Dedifferentiated amniotic fluid mesenchymal stem cell (primary cell): Measurements from ENCODE around the gene CCDC89.

Experiments used
- DNase-seq: peaks from one replicate; pipeline ENCODE4 v3.0.0-alpha.2; 2016; ENCODE audit errors: extremely low spot score

The CCDC89 gene

DNA sequence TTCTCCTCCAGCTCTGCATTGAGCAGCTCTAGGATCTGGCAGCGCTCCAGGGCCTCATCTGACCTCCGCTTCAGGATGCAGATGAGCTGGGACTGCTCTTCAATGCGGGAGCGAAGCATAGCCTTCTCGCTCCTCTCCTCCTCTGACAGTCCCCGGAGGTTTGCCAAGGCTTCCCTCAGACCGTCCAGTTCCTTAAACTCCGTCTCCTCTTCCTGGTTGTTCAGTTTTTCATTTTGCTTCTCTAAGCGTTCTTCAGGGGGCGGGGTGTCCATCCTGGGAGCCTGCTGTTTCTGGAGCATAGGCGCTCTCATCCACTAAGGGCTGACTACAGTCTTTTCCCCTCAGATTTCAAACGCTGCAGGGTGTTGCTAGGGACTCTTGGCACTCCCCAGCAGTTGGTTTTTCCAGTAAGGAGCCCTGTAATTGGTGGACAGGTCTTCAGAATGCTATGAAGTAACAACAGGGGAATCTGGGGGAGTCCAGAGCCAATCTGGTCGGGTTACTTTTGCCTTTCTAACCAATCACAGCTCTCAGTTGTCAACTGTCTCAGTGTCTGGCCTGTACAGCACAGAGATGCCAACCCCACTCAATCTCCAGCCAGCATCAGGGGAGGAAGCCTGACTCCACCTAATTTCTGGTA, at the start of gene CCDC89:
Gene CCDC89, minus strand, starts transcription at position 376 of the 640 bp plus-strand sequence. Its CDS starts 65 bp downstream, at position 311.
- DNase-seq: no peak

DNA sequence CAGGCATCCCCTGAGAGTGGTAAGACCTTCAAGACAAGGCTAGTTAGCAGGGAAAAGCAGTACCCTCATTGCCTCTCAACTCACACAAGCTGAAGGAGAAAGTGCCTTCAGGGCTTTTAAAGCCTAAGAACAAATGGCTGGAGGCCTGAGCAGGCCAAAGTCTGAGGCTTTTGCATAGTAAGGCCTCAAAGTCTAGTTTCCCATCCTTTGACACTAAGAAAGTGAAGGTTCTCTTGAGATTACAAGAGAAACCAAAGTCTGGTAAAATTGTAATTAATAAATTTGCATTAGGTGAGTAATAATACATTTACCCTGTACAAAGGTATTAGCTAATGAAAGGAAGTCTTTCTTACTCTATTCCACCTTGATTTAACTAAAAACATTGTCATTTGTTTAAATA, 47.0 kb upstream of the CCDC89 start:
- no peak for DNase-seq

DNA sequence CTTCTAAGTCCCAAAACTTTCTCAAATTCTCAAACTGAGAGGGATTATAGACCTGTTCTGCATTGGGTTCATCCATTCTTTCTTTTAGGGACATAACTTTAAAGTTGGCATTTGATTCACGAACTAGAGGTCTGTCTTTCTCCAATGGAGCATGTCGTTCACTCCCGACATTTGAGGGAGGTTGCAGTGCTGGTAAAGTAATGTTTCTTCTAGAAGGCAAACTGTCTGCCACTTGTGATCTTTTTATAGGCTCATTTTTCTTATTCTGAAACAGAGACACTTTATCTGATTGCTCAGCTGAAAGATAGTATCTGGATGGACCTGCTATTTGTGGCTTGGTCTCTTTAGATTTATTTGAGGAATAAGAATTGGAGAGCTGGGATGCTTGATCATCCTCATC, 40.4 kb upstream of the CCDC89 start:
- no peak for DNase-seq

DNA sequence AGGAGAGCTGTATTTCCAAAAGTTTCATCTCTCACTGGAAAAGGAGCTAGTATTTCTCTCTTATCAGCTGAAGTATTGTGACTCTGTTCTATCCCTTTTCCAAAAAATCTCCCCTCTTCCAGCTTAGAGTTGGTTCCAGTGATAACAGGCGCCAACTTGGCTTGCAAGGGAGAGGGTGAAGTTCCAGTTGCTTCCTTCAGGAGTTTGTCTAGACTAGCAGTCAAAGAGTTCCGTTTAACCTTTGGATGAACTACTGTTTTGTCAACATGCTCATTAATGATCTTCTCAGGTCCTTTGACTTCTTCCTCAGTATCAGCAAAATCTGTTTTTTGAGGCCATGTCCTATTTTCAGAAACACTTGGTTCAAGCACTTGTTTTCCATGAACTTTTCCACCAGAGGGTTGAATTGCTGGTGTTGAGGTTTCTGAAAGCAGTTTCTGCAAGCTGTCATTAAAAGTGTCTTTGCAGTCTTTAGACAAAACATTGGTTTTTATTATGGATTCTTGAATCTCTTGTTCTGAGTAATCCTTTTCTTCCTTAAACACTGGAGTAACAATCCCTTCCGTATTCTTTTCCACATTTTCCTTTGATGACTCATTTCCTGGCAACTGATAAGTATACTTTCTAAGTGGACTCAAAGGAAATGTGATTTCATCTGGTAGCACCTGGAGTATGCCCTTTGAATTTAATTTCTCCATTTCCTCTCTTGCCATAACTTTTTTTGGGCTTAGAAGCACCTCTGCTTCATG, 39.7 kb upstream of the CCDC89 start:
- DNase-seq: peak; percentile 61

DNA sequence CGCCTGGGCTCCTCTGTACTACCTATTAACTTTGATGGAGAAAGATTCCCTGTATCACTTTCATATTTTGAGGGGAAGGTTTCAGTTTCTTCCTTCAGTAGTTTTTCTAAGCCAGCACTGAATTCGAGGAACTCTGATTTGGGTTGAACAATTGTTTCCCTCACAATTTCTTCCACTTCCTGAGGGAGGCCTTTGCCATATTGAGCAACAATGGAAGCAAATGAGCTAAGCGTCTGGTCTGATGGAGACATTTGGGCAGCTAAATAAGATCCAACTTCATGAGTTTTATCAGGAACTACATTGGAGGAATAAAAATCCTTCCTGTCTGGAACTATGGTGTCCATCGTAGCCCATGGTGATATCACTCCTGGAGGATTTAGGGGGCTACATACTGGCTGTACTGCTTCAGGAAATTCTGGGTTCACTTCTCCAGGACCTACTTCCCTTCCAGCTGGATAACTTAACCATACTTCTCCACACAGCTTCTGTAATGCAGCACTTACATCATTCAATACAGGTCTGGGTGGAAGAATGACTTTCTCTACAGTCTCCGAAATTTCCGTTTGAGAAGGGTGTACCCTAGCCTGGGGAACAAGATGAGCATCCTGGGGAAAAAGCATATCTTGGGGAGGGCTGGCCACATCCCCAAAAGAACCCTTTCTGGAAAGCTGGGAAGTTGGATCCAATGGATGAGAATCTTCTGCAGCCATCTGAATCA, 38.9 kb upstream of the CCDC89 start:
- no peak for DNase-seq

DNA sequence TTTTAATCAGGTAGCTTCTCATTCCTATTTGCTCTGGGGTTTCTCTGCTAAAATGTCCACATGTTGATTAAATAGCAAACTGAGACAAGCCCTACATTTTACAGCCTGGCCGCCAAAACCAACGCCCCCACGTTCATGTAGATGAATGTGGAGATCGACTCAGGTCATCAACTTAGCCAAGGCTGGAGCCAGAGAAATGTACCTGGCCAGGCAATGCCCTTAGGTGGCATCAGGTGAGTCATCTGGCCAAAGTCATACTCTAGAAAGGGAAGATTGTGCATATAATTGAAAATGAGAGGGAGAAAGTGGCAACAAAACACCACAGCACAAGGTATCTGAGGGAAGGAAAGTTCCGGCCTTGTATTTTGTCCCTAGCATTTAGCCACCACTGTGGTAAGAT, 37.1 kb upstream of the CCDC89 start:
- no peak for DNase-seq

DNA sequence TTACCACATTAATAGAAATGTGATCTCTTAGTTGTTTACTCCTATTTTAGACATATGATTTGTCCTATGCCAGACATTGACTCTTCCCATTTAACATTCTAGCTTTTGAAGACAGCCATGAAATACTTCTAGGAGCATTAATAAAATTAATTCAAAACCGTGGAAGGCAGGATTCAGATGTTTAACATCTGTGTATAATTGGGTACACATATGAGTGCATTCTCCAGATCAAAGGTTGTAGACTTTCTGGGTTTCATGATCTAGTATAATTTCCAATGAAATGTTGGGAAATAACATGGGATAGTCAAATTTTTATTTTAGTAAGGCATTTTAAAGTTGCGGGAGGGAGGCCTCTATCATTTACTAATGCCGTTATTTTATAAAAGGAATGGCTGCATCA, 35.2 kb upstream of the CCDC89 start:
- no peak for DNase-seq

DNA sequence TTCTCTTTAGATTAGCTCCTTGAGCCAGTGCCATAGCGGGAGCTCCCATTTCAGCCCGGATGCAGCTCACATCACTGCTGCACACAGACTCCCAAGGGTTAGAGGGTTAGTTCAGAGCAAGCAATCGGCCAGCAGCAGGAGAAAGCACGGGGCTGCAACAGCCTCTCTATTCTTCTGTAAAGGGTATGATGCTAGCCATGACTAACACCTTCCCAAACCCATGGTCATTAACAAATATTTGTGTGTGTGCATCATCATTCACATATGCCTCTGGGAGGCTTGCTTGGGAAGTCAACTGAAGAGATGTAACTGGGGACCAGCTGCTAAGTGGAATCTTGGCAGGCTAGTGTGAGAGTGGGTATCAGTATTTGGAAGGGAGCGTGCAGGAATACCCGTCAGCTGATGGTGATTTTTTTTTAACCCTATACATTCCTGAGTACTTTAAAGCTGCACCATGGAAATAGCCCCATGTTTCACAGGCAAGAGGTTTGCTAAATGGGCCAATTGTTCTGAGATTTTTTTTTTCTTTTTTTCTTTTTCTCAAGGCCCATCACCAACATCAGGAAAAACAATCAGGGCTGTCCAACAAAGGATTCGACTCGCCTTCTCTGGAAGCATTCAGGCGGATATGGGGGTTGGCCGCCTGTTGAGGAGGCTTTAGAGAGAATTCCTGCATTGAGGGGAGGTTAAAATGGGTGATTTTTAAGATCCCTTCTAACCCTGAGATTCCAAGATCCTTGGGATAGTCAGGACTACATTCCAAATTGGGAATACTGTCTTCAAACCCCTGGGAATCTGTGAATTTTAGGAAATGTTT, 33.2 kb upstream of the CCDC89 start:
- DNase-seq: peak; percentile 95

DNA sequence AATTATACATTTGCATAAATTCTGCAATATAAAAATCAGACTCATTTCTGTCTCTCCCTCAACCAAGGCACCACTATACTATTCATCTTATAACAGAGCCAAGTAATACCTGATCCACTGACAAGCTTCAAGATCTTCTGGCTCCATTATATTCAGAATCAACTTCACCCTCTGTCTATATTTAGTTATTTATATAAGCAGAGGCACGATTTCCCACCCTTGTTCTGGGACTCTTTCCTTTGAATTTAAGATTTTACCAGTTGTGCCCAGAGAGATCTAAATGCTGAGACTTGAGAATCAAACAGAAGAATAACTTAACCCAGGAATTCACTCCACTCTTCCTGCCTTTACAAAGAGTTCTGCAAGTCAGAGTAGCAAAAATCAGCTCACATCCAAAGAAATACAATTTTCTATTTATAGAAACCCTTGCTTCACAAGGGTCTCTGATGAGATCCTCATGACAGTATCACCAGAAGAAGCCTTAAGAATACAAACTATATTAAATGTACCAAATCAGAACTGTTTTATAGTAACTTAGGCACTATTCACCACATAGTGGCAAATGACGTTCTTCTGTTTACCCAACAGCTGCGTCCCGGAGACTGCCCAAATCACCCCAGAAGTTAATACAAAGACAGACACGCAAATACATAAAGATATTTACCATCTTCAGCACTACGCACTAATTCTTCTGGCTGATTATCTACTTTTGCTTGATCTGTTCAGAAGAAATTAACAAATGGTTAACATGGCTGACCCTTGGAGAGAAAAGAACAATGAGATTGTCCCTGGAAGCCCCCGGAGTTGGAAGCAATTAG, 32.3 kb upstream of the CCDC89 start:
- no peak for DNase-seq

DNA sequence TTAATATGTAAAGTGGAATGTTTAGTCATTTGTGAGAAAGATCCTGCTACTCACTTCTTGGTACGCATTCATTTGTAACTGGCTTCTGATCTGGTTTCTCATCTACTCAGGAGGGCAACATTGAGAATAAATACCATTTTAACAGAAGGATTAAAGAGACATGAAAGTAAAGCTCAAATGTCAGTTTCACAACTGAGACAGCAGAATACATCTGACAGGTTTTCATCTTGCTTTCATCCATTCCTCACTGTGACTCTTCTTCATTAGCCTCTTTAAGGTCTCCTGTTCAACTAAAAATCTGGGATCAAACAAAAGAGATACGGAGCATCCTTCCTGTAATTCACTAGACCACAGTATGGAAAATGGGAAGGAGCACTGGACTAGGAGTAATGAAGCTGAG, 31.4 kb upstream of the CCDC89 start:
- no peak for DNase-seq

DNA sequence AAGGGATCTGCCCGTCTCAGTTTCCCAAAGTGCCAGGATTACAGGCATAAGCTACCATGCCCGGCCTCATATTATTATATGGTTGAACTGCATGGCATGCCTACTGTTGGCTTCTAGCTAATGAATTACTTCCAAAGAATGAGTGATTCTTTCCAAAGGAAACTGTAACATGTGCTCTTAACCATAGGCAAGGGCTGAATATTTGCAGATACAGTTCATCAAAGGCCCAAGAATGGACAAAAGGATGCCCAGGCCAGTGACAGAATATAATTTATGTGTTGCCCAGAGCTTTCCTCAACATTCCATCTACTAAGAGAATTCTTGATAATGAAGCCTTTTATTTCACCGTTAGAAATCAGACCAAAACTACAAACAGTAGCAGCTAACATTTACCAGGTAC, 27.0 kb upstream of the CCDC89 start:
- no peak for DNase-seq

DNA sequence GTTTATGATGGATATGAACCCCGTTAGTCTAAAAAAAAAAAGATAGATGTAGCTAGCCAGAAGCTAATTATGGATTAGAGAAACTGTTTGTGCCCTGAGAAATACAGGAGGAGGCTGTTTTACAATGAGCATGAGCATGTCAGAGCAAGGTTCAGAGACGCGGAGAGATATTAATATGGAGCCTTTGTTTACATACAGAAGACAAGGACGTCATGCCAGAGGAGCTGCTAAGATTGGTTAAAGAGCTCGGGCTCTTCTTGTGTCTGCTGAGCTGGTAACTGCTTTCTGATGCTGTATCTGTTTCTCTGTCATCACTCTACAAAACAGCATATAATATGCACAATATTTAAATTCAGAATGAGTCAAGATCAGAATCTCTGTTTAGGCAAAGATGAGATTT, 24.9 kb upstream of the CCDC89 start:
- no peak for DNase-seq

DNA sequence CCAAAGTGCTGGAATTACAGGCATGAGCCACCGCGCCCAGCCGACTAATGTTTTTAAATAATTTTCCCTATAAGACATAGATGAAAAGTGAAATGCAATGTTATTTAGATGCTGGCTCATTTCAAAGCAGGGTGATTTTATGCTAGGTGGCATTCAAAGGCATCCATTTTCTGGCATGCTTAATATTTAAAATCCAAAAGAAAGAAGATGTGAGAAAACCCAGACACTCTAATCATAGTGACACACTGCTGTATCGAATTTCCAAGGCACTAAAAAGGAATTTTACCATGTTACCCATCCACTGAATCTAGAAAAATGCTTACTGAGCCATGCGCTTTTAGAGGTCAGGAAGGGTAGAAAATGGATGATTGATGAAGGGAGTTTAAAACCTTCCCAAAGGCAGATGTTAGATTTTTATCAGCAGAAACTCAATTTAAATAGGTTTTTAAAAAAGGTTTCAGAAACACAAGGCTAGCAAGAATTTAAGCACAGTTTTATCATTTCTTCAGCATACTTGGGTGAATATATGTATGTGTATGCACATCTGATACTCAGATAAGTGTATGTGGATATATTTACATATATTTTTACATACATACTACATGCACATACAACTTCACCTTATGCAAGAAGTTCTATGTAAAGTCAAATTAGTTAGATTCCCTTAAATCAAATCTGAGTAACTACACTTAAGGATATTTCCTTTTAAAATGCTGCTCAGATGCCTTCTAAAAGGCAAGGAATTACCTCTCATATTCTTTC, 24.1 kb upstream of the CCDC89 start:
- DNase-seq: no peak

DNA sequence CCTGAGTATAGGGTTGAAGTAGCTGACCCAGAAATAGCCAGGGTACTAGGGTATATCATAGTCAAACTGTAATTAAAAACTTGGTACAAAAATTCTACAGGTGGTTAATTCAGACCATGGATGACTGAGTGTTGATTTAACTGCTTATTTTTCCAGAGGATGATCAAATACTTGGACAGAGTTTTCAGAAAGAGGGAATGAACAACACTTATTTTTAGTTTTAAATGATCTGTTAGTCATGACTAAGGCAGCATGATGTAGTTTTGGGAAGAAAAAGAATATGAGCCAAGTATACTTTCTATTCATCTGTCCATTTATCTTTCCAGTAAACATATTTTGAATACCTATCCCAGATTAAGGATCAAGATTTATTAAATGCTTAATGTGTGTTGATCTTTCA, 19.8 kb upstream of the CCDC89 start:
- peak; percentile 45 for DNase-seq

DNA sequence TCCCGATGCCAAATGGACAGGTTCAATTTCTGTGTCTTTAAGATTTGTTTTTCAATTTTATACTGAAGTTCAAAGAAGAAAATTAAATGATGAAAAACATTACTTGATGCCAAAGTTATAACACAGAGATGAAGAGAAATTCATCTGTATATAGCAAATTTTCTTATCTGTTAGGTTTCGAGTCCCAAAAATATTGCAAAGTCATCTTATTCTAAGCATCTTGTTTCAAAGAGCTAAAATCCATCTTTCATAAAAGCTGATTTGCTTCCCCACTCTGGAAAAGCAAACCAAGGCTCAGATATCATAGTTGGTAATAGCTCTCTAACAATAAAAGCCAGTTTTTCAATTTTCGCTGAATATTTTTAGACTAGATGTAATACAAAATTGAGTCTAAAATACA, 19.0 kb upstream of the CCDC89 start:
- DNase-seq: no peak

DNA sequence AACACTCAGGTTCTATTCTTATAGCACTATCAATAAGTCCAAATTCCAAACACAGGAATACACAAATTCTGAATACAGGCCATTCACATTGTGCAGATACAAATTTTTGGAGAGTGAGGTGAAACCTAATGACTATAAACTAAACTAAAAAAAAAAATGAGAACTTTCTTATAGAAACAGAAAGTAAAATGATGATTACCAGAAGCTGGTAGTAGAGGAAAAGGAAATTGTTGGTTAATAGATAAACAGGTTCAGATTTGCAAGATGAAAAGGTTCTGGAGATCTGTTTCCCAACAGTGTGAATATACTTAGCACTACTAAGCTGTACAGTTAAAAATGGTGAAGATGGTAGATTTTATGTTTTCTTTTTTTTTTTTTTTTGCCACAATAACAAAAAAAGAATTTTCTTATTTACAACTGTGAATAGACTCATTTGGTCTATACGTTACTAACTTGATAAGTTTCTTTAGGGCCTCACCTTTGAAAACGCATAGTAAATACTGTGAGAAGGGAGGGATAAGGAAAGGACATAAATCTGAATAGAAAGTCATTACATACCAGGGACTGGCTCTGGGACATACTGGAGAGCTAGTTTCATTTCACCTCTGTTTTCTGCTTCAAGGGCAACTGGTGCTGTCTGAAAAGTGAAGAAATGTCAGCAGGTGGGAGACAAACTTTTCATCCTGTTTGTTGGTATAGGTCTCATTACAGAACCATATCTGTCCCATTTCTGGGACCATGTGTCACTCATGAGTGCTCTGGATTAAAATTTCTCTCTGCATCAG, 14.2 kb upstream of the CCDC89 start:
- no peak for DNase-seq

DNA sequence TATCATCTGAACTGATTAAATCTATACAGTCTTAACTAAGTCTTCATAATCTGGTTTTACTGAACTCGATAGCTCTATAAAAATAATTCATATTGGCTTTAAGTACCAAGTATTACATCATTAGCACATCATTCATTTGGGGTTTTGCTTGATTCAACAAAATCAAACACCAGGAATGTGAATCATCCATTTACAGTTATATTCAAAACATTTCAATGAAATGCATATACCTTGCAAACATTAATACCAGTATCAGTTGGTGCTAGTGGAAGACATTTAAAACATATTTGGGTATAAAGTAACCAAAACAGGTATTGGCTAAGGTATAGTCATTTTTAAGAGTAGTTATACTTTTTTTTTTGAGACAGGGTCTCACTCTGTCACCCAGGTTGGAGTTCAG, 12.2 kb upstream of the CCDC89 start:
- no peak for DNase-seq

DNA sequence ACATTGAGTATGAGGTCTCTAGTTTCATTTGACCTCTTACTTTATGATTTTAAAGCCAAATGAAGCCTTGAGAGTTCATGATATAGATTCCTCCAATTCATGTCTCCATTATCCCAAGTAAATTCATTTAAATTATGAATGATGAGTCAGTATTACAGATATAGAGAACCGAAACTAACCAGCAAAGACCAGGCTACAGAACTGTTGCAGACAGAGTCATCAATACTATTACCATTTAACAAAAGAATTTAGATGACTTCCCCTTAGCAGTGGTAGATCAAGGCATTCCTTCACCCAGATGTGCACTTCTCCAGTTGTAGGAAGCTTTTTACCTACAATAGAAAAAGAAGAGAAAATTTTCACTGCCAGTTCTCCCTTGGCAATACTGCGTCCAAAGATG, 11.8 kb upstream of the CCDC89 start:
- DNase-seq: no peak

DNA sequence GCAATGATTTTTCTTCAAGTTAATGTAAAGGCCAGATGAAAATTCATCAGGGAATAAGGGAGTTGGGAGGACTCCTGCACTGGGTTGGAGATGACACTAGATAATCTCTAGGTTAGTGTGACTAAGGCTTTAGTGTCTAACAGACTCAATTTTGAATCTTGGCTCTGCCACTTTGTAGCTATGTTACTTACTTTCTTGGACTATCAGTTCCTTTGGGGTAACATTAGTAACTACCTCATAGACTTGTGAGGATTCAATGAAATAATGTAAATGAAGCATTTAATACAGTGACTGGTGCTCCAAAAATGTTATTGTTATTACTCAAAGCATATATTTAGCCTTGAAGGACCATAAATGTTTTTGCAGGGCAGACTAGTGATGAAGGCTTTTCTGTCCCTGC, 9.6 kb upstream of the CCDC89 start:
- DNase-seq: no peak
